ENCODE measurements around the gene ERBB4.

- TF ChIP-seq CTCF (IDR thresholded peaks at IDR 0.05) (no peak), POLR2A (IDR thresholded peaks at IDR 0.05) (no peak), EP300 (IDR thresholded peaks at IDR 0.05) (no peak)
Measured at GRCh38 chr2:212034841-212035585, 503.6 kb downstream of the ERBB4 start.

Data from ovary (tissue), 3 donors.